GM23248 (cell line): ENCODE data around the gene DGKQ. TPM values are rescaled to one million over a fixed set of nuclear protein-coding genes. Genes with fewer than 3 reads are reported as not detected.

ENCODE experiments used
- DNase-seq: peaks from one replicate; pipeline ENCODE4 v3.0.0-alpha.2; 2015
- H2AFZ ChIP-seq: fragments of 200-600 bp; sonication (generic); 2 replicates; pipeline ENCODE4 v1.6.1; 2016; ENCODE audit warnings: antibody characterized with exemption
- H3F3A ChIP-seq: fragments of 200-600 bp; sonication (generic); 2 replicates; pipeline ENCODE4 v1.6.1; 2016; ENCODE audit warnings: mild to moderate bottlenecking, antibody characterized with exemption, mixed run types; ENCODE audit not compliant: insufficient read depth
- H3K27ac ChIP-seq: fragments of 200-600 bp; sonication (generic); 2 replicates; pipeline ENCODE4 v1.5.1; 2016; ENCODE audit warnings: mild to moderate bottlenecking
- H3K27me3 ChIP-seq: fragments of 200-600 bp; sonication (generic); replicated peaks from 2 replicates; pipeline ENCODE4 v1.6.1; 2016; ENCODE audit warnings: mild to moderate bottlenecking; ENCODE audit not compliant: insufficient read depth
- H3K36me3 ChIP-seq: fragments of 200-600 bp; sonication (generic); 2 replicates; pipeline ENCODE4 v1.6.1; 2016; ENCODE audit warnings: low read depth, mild to moderate bottlenecking
- H3K4me1 ChIP-seq: fragments of 200-600 bp; sonication (generic); 2 replicates; pipeline ENCODE4 v1.6.1; 2016; ENCODE audit warnings: mild to moderate bottlenecking; ENCODE audit not compliant: insufficient read depth
- H3K4me2 ChIP-seq: fragments of 200-600 bp; sonication (generic); one replicate; pipeline ENCODE4 v1.6.1; 2016; ENCODE audit warnings: mild to moderate bottlenecking; ENCODE audit not compliant: unreplicated experiment
- H3K4me3 ChIP-seq: fragments of 200-600 bp; sonication (generic); 2 replicates; pipeline ENCODE4 v1.5.1; 2016; ENCODE audit warnings: mild to moderate bottlenecking
- H3K79me2 ChIP-seq: fragments of 200-600 bp; sonication (generic); 2 replicates; pipeline ENCODE4 v1.6.1; 2016; ENCODE audit warnings: mild to moderate bottlenecking; ENCODE audit not compliant: insufficient read depth
- H3K9ac ChIP-seq: fragments of 200-600 bp; sonication (generic); 2 replicates; pipeline ENCODE4 v1.6.1; 2016; ENCODE audit warnings: mild to moderate bottlenecking
- H3K9me2 ChIP-seq: fragments of 200-600 bp; sonication (generic); 2 replicates; pipeline ENCODE4 v1.6.1; 2016; ENCODE audit warnings: mixed run types, mild to moderate bottlenecking, moderate library complexity; ENCODE audit not compliant: insufficient read depth
- H3K9me3 ChIP-seq: fragments of 200-600 bp; sonication (generic); one replicate; pipeline ENCODE4 v1.6.1; 2017; ENCODE audit warnings: low read depth
- H4K20me1 ChIP-seq: fragments of 200-600 bp; sonication (generic); 2 replicates; pipeline ENCODE4 v1.6.0; 2016; ENCODE audit not compliant: insufficient read depth
- EZH2 ChIP-seq: fragments of 200-600 bp; sonication (generic); IDR thresholded peaks from 2 replicates; pipeline ENCODE4 v1.6.1; 2018; ENCODE audit warnings: antibody characterized with exemption, mild to moderate bottlenecking; ENCODE audit not compliant: insufficient read depth, poor library complexity, severe bottlenecking
- EZH2phosphoT487 ChIP-seq: fragments of 200-600 bp; sonication (generic); IDR thresholded peaks from 2 replicates; pipeline ENCODE4 v1.6.1; 2018; ENCODE audit warnings: antibody characterized with exemption, moderate library complexity, mild to moderate bottlenecking, low read depth; ENCODE audit not compliant: insufficient read depth
- WGBS, 2 experiments: methylation state at CpG; one replicate each; pipeline ENCODE4 v1.1.6; 2015 to 2017; ENCODE audit warnings: low lambda C conversion rate in 2 of 2, low coverage in 1 of 2; ENCODE audit errors: missing lambda C conversion rate in 2 of 2; 5-methylcytosine and 5-hydroxymethylcytosine counted together
- in situ Hi-C: fragments of 300-500 bp; cut with MboI; formaldehyde crosslinking; loops from 2 replicates; pipeline ENCODE4 v1.15.0; 2020
- polyA plus RNA-seq: library from polyadenylated mRNA; unstranded; fragments of >200 nt; fragmentation: Nextera tagmentation; extraction: Ambion mirVana; gene quantifications from 2 replicates; pipeline ENCODE4 v1.2.1, GENCODE V29; 2016
- total RNA-seq: library from RNA; depleted of rRNA; stranded (reverse); fragments of >200 nt; shearing (Covaris generic); gene quantifications from 2 replicates; pipeline ENCODE4 v1.2.3, GENCODE V29; 2014

Gene DGKQ
- total and polyA plus RNA-seq, 2 experiments from 2014 or later = 1.9 to 18.2 TPM

DNA sequence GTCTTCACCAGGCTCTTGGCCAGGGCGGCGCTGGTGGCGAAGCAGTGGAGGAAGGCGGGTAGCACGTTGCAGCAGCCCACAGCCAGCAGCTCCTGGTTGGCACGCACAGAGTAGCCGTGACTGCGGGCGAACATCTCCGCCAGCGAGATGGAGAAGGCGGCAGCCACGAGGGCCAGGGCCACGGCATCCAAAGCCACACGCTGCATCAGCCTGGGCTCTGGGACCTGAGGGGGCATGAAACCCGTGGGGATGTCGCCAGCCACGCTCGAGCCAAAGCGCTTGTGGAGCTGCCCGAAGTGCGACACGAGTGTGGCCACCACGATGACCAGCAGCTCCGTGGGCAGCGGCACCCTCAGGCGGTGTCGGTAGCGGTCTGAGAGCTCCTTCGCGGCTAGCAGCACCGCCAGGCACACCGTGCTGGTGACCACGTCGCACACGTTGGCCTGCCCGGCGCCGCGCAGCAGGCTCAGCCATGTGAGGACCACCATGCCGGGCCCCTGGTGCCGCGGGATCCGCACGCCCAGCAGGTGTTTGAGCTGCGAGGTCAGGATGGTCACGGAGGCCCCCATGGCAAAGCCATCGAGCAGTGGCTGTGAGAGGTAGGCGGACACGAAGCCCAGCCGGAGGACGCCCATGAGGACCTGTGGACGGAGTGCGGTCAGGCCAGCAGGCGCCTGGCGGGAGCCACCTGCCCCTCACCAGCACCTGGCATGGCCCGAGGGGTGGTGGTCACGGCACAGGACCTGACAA, 16.5 kb upstream of the DGKQ start:
- in situ Hi-C loops = no loop called here
- 95 to 97% methylated on average over 53 to 58 of the region's 58 CpGs for WGBS, 2 experiments
- H3K9me3 ChIP-seq = no peaks in the 10 kb centered on the region
- no peak overlapping the region for H3K9ac ChIP-seq
- no peak overlapping the region for H3K27ac ChIP-seq
- H3K4me3 ChIP-seq = no peak overlapping the region
- H3K4me1 ChIP-seq = peaks cover 15% of the 10 kb centered on the region
- H3F3A ChIP-seq = 0 out of 2 replicates have a peak, but pooled peaks cover 10% of the 10 kb centered on the region
- H3K4me2 ChIP-seq = no peak overlapping the region
- no peaks in the 10 kb centered on the region for H3K36me3 ChIP-seq
- DNase-seq = no peak
- no peak overlapping the region for H2AFZ ChIP-seq
- TF ChIP-seq EZH2 (no peak), EZH2phosphoT487 (no peak)
- H3K9me2 ChIP-seq = no peaks in the 10 kb centered on the region
- H4K20me1 ChIP-seq = no peaks in the 10 kb centered on the region
- no peaks in the 10 kb centered on the region for H3K79me2 ChIP-seq
- no peaks in the 10 kb centered on the region for H3K27me3 ChIP-seq

GRCh38 chr4:988726-989721, 15.7 kb upstream of the DGKQ start:
- Histone ChIP-seq H3K79me2 (no peaks in the 10 kb centered on the region), H3F3A (0 out of 2 replicates have a peak, but pooled peaks cover 10% of the 10 kb centered on the region), H3K27me3 (no peaks in the 10 kb centered on the region), H3K4me3 (no peak overlapping the region), H3K4me2 (no peak overlapping the region), H3K27ac (no peak overlapping the region), H3K9ac (no peak overlapping the region), H3K4me1 (peaks cover 17% of the 10 kb centered on the region), H3K9me3 (no peaks in the 10 kb centered on the region), H4K20me1 (no peaks in the 10 kb centered on the region), H3K36me3 (no peaks in the 10 kb centered on the region), H2AFZ (no peak overlapping the region), H3K9me2 (no peaks in the 10 kb centered on the region)
- TF ChIP-seq EZH2phosphoT487 (no peak), EZH2 (no peak)
- DNase-seq = no peak
- WGBS, 2 experiments = 94 to 95% methylated on average over 54 to 68 of the region's 69 CpGs
- in situ Hi-C loops = no loop called here

- Histone ChIP-seq H2AFZ (peak overlapping the region; percentile 86), H3K9me3 (no peaks in the 10 kb centered on the region), H3K79me2 (no peaks in the 10 kb centered on the region), H4K20me1 (no peaks in the 10 kb centered on the region), H3K4me3 (peak overlapping the region; percentile 79), H3K9ac (peak overlapping the region; percentile 78), H3F3A (0 out of 2 replicates have a peak, but pooled peaks cover 10% of the 10 kb centered on the region), H3K4me1 (peaks cover 17% of the 10 kb centered on the region), H3K27ac (peak overlapping the region; percentile 42; the same call in 1 of the 2 replicates), H3K4me2 (peak overlapping the region; percentile 81), H3K36me3 (no peaks in the 10 kb centered on the region), H3K9me2 (no peaks in the 10 kb centered on the region), H3K27me3 (no peaks in the 10 kb centered on the region)
- WGBS, 2 experiments = 65 to 66% methylated on average over 32 to 35 of the region's 37 CpGs
- TF ChIP-seq EZH2 = no peak
- TF ChIP-seq EZH2phosphoT487 = no peak
- peak; percentile 86 for DNase-seq
- in situ Hi-C loops = no loop called here
Measured at GRCh38 chr4:987624-988513, 14.5 kb upstream of the DGKQ start.
